IMR-90 (cell line): ENCODE data around the gene DPH2. TPM values are rescaled to one million over a fixed set of nuclear protein-coding genes. Genes with fewer than 3 reads are reported as not detected.

Experiments used
- ATAC-seq: fragments of 200-7000 bp; cut with Tn5 transposase; 2 replicates; pipeline ENCODE4 v1.9.1; 2020; ENCODE audit warnings: low read depth, mild to moderate bottlenecking, moderate library complexity
- BruUV-seq: library from RNA; stranded (reverse); fragments of 400-500 nt; replicated peaks from 2 replicates; lab custom pipeline; 2021; lab: Mats Ljungman, UMichigan
- CTCF ChIA-PET: fragments of 300-600 bp; formaldehyde crosslinking; extraction: SDS; loops from one replicate; lab custom pipeline; 2021; ENCODE audit warnings: antibody characterized with exemption; lab: Yijun Ruan, JAX
- POLR2A ChIA-PET: fragments of 300-600 bp; sonication (Branson Sonifier 250); formaldehyde crosslinking; loops from one replicate; lab custom pipeline; 2022; ENCODE audit warnings: antibody characterized with exemption; ENCODE audit not compliant: unreplicated experiment; lab: Charles Lee
- DNase-seq: peaks from one replicate; pipeline ENCODE4 v3.0.0; 2013
- H2AFZ ChIP-seq: replicated peaks from 2 replicates; pipeline ENCODE3; 2013; ENCODE audit warnings: low read length, mild to moderate bottlenecking; ENCODE audit not compliant: poor library complexity
- H2AK5ac ChIP-seq: 2 replicates; pipeline ENCODE4 v1.6.1; 2013; ENCODE audit warnings: low read depth, low read length, inconsistent platforms
- H2AK9ac ChIP-seq: replicated peaks from 2 replicates; pipeline ENCODE3; 2013; ENCODE audit warnings: mild to moderate bottlenecking, low read depth, low read length, moderate library complexity; ENCODE audit not compliant: poor library complexity
- H2BK120ac ChIP-seq: 2 replicates; pipeline ENCODE4 v1.6.1; 2013; ENCODE audit warnings: low read depth, low read length, inconsistent platforms
- H2BK15ac ChIP-seq: 3 replicates; pipeline ENCODE4 v1.6.1; 2013; ENCODE audit warnings: low read depth, low read length, inconsistent platforms
- H2BK20ac ChIP-seq: 2 replicates; pipeline ENCODE4 v1.6.1; 2013; ENCODE audit warnings: low read depth, mild to moderate bottlenecking, inconsistent platforms, low read length, moderate library complexity
- H2BK5ac ChIP-seq: 2 replicates; pipeline ENCODE4 v1.6.1; 2013; ENCODE audit warnings: mild to moderate bottlenecking, low read depth, low read length, inconsistent platforms; ENCODE audit not compliant: poor library complexity, severe bottlenecking
- H3K14ac ChIP-seq: replicated peaks from 2 replicates; pipeline ENCODE4 v1.6.1; 2013; ENCODE audit warnings: low read depth, low read length, inconsistent platforms
- H3K18ac ChIP-seq: 2 replicates; pipeline ENCODE4 v1.6.1; 2013; ENCODE audit warnings: low read depth, low read length, control low read depth
- H3K23ac ChIP-seq: 2 replicates; pipeline ENCODE4 v1.6.1; 2013; ENCODE audit warnings: low read depth, low read length, inconsistent platforms
- H3K27ac ChIP-seq: 2 replicates; pipeline ENCODE4 v1.5.1; 2013; ENCODE audit warnings: mild to moderate bottlenecking, control low read depth, low read length; ENCODE audit not compliant: insufficient read depth
- H3K27me3 ChIP-seq: 2 replicates; pipeline ENCODE4 v1.6.1; 2013; ENCODE audit warnings: low read length; ENCODE audit not compliant: control insufficient read depth, insufficient read depth
- H3K36me3 ChIP-seq: 2 replicates; pipeline ENCODE4 v1.6.1; 2013; ENCODE audit warnings: low read length, mixed read lengths; ENCODE audit not compliant: control insufficient read depth, insufficient read depth
- H3K4ac ChIP-seq: 2 replicates; pipeline ENCODE4 v1.6.1; 2013; ENCODE audit warnings: low read depth, low read length, inconsistent platforms
- H3K4me1 ChIP-seq: 2 replicates; pipeline ENCODE4 v1.6.1; 2013; ENCODE audit warnings: low read length, mixed read lengths; ENCODE audit not compliant: control insufficient read depth, insufficient read depth
- H3K4me2 ChIP-seq: 2 replicates; pipeline ENCODE4 v1.6.1; 2013; ENCODE audit warnings: low read depth, mild to moderate bottlenecking, control low read depth, low read length, moderate library complexity
- H3K4me3 ChIP-seq: 2 replicates; pipeline ENCODE4 v1.5.1; 2013; ENCODE audit warnings: low read depth, mild to moderate bottlenecking, control low read depth, low read length, moderate library complexity; ENCODE audit not compliant: insufficient read depth
- H3K56ac ChIP-seq: 2 replicates; pipeline ENCODE4 v1.6.1; 2013; ENCODE audit warnings: low read length, inconsistent platforms; ENCODE audit not compliant: insufficient read depth; ENCODE audit errors: extremely low read depth
- H3K79me1 ChIP-seq, 2 experiments: 2 replicates each; pipeline ENCODE4 v1.6.1; 2013; ENCODE audit warnings: low read length in 2 of 2, inconsistent platforms in 1 of 2, low read depth in 1 of 2
- H3K9ac ChIP-seq: 2 replicates; pipeline ENCODE4 v1.6.1; 2013; ENCODE audit warnings: low read depth, low read length, control low read depth
- H3K9me1 ChIP-seq: 2 replicates; pipeline ENCODE4 v1.6.1; 2013; ENCODE audit warnings: low read length, inconsistent platforms; ENCODE audit not compliant: insufficient read depth
- H3K9me3 ChIP-seq: 2 replicates; pipeline ENCODE4 v1.6.1; 2013; ENCODE audit warnings: low read length; ENCODE audit not compliant: control insufficient read depth, insufficient read depth
- H4K20me1 ChIP-seq: 2 replicates; pipeline ENCODE4 v1.6.1; 2013; ENCODE audit warnings: low read length, inconsistent platforms; ENCODE audit not compliant: insufficient read depth
- H4K5ac ChIP-seq: 2 replicates; pipeline ENCODE4 v1.6.1; 2013; ENCODE audit warnings: mild to moderate bottlenecking, low read depth, low read length, control low read depth
- H4K8ac ChIP-seq, 2 experiments: 2 replicates each; pipeline ENCODE4 v1.6.1; 2013; ENCODE audit warnings: low read depth in 2 of 2, low read length in 2 of 2, control low read depth in 1 of 2, inconsistent platforms in 1 of 2
- H4K91ac ChIP-seq: 2 replicates; pipeline ENCODE4 v1.6.1; 2013; ENCODE audit warnings: low read depth, low read length, inconsistent platforms; ENCODE audit not compliant: insufficient read depth
- BHLHE40 ChIP-seq: fragments of 150-350 bp; IDR thresholded peaks from 2 replicates; pipeline ENCODE4 v1.6.1; 2016; ENCODE audit warnings: mild to moderate bottlenecking, low read depth, low read length
- CEBPB ChIP-seq: IDR thresholded peaks from 2 replicates; pipeline ENCODE4 v1.6.1; 2012; ENCODE audit warnings: low read depth, low read length, improper control_type of control experiment
- CHD1 ChIP-seq: IDR thresholded peaks from 2 replicates; pipeline ENCODE4 v1.6.1; 2012; ENCODE audit warnings: low read depth, low read length, improper control_type of control experiment
- FOS ChIP-seq: fragments of 150-350 bp; IDR thresholded peaks from 2 replicates; pipeline ENCODE4 v1.6.1; 2016; ENCODE audit warnings: low read depth, low read length
- MAFK ChIP-seq: IDR thresholded peaks from 2 replicates; pipeline ENCODE4 v1.6.1; 2012; ENCODE audit warnings: low read depth, low read length, improper control_type of control experiment
- MAZ ChIP-seq: IDR thresholded peaks from 2 replicates; pipeline ENCODE4 v1.6.1; 2012; ENCODE audit warnings: low read depth, mild to moderate bottlenecking, low read length, improper control_type of control experiment, moderate library complexity, borderline replicate concordance
- MXI1 ChIP-seq: IDR thresholded peaks from 2 replicates; pipeline ENCODE4 v1.6.1; 2012; ENCODE audit warnings: low read depth, mild to moderate bottlenecking, low read length, moderate library complexity, borderline replicate concordance
- NFE2L2 ChIP-seq: fragments of 150-350 bp; IDR thresholded peaks from 2 replicates; pipeline ENCODE4 v1.6.1; 2016; ENCODE audit warnings: low read depth, mild to moderate bottlenecking, low read length
- POLR2A ChIP-seq: IDR thresholded peaks from 2 replicates; pipeline ENCODE4 v1.6.1; 2012; ENCODE audit warnings: mild to moderate bottlenecking, low read depth, low read length
- RAD21 ChIP-seq: IDR thresholded peaks from 2 replicates; pipeline ENCODE4 v1.6.1; 2012; ENCODE audit warnings: low read length, improper control_type of control experiment
- RCOR1 ChIP-seq: IDR thresholded peaks from 2 replicates; pipeline ENCODE4 v1.6.1; 2012; ENCODE audit warnings: mild to moderate bottlenecking, low read length, improper control_type of control experiment; ENCODE audit not compliant: insufficient replicate concordance
- RFX5 ChIP-seq: IDR thresholded peaks from 2 replicates; pipeline ENCODE4 v1.8.0; 2012; ENCODE audit warnings: low read depth, mild to moderate bottlenecking, low read length, moderate library complexity
- SMC3 ChIP-seq: fragments of 150-350 bp; IDR thresholded peaks from 2 replicates; pipeline ENCODE4 v1.6.1; 2016; ENCODE audit warnings: low read depth, mild to moderate bottlenecking, antibody characterized with exemption, low read length, moderate library complexity
- USF2 ChIP-seq: fragments of 150-350 bp; IDR thresholded peaks from 2 replicates; pipeline ENCODE4 v1.6.1; 2017; ENCODE audit warnings: mild to moderate bottlenecking, antibody characterized with exemption, low read length, low read depth
- WGBS, 2 experiments: methylation state at CpG; one replicate each; pipeline versions ENCODE4 v1.1.5 to v1.1.7; 2013; ENCODE audit warnings: missing lambda C conversion rate in 2 of 2; ENCODE audit not compliant: insufficient read length in 1 of 2; ENCODE audit errors: extremely low coverage in 2 of 2; 5-methylcytosine and 5-hydroxymethylcytosine counted together
- dilution Hi-C: fragments of 300-500 bp; cut with HindIII; formaldehyde crosslinking; loops from one replicate; pipeline ENCODE4 v1.14.3; 2018; ENCODE audit warnings: low sequenced_read_pairs; ENCODE audit not compliant: unreplicated experiment
- in situ Hi-C: fragments of 300-500 bp; cut with MboI; formaldehyde crosslinking; loops from 3 replicates; pipeline ENCODE4 v1.14.3; 2019; ENCODE audit warnings: low sequenced_read_pairs, inconsistent platforms, mixed read lengths
- intact Hi-C: fragments of 100-400 bp; cut with micrococcal nuclease; formaldehyde crosslinking; loops from 2 replicates; pipeline ENCODE4 v1.10.0; 2022
- polyA plus RNA-seq, 3 experiments: library from polyadenylated mRNA; depleted of rRNA; stranded (reverse); fragments of >200 nt; gene quantifications; 2 replicates each; pipeline ENCODE4 v1.2.3, GENCODE V29; 2012; ENCODE audit warnings: low replicate concordance in 1 of 3
- total RNA-seq: library from RNA; depleted of rRNA; stranded (reverse); fragments of >200 nt; gene quantifications from 2 replicates; pipeline ENCODE4 v1.2.3, GENCODE V29; 2012
- TF ChIP-seq, protein P1 (sequence below): conservative IDR thresholded peaks from 2 replicates; pipeline ENCODE4 v1.5.1; 2012; ENCODE audit warnings: mild to moderate bottlenecking, low read depth, low read length, improper control_type of control experiment
- TF ChIP-seq, protein P2 (sequence below): fragments of 150-350 bp; IDR thresholded peaks from 2 replicates; pipeline ENCODE4 v1.6.1; 2016; ENCODE audit warnings: low read depth, mild to moderate bottlenecking, low read length, moderate library complexity, borderline replicate concordance

DPH2 gene
- total and polyA plus RNA-seq, 2 of the 4 experiments (the other 2 are of a cell fraction) = 21.0 to 32.2 TPM

GRCh38 chr1:43953361-43953760, 16.4 kb upstream of the DPH2 start:
- no peak overlapping the region for H2BK15ac ChIP-seq
- peaks cover under 1% of the 10 kb centered on the region; the same call in 1 of the 2 replicates for H3K4me1 ChIP-seq
- intact Hi-C loops = no loop called here
- peaks cover 26 to 38% of the 10 kb centered on the region in 2 experiments for H3K79me1 ChIP-seq
- peaks cover 18% of the 10 kb centered on the region for H3K36me3 ChIP-seq
- no peak overlapping the region for H3K56ac ChIP-seq
- no peak overlapping the region for H2AK5ac ChIP-seq
- no peak overlapping the region for H2BK5ac ChIP-seq
- H2BK120ac ChIP-seq = no peak overlapping the region
- H4K5ac ChIP-seq = no peak overlapping the region
- no peak overlapping the region for H4K91ac ChIP-seq
- ChIA-PET CTCF (no interaction called here), POLR2A (no interaction called here)
- H3K14ac ChIP-seq = no peak overlapping the region
- no peak overlapping the region for H3K27ac ChIP-seq
- no peaks in the 10 kb centered on the region for H3K9me3 ChIP-seq
- no peak overlapping the region for H3K4me2 ChIP-seq
- H3K4me3 ChIP-seq = no peak overlapping the region
- dilution Hi-C loops = no loop called here
- no peak for ATAC-seq
- BruUV-seq = no TSS peak
- H3K27me3 ChIP-seq = no peaks in the 10 kb centered on the region
- in situ Hi-C loops = loop anchor here (25.0 kb wide), 1 partner anchor 416 kb away; the partner anchor contains the start of gene PTPRF
- peaks cover 8% of the 10 kb centered on the region; the same call in 1 of the 2 replicates for H3K9me1 ChIP-seq
- H3K4ac ChIP-seq = no peak overlapping the region
- H3K9ac ChIP-seq = no peak overlapping the region
- no peak overlapping the region for H3K23ac ChIP-seq
- no peak overlapping the region for H2BK20ac ChIP-seq
- H4K20me1 ChIP-seq = peaks cover 21% of the 10 kb centered on the region
- DNase-seq = no peak
- H4K8ac ChIP-seq = no peak overlapping the region
- H2AK9ac ChIP-seq = no peak overlapping the region
- no peak for TF ChIP-seq RCOR1
- no peak for TF ChIP-seq MAFK
- no peak for TF ChIP-seq RAD21
- TF ChIP-seq MAZ = no peak
- TF ChIP-seq NFE2L2 = no peak
- TF ChIP-seq, protein P1, sequence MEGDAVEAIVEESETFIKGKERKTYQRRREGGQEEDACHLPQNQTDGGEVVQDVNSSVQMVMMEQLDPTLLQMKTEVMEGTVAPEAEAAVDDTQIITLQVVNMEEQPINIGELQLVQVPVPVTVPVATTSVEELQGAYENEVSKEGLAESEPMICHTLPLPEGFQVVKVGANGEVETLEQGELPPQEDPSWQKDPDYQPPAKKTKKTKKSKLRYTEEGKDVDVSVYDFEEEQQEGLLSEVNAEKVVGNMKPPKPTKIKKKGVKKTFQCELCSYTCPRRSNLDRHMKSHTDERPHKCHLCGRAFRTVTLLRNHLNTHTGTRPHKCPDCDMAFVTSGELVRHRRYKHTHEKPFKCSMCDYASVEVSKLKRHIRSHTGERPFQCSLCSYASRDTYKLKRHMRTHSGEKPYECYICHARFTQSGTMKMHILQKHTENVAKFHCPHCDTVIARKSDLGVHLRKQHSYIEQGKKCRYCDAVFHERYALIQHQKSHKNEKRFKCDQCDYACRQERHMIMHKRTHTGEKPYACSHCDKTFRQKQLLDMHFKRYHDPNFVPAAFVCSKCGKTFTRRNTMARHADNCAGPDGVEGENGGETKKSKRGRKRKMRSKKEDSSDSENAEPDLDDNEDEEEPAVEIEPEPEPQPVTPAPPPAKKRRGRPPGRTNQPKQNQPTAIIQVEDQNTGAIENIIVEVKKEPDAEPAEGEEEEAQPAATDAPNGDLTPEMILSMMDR = no peak
- TF ChIP-seq CHD1 = no peak
- TF ChIP-seq POLR2A = no peak
- TF ChIP-seq, protein P2, sequence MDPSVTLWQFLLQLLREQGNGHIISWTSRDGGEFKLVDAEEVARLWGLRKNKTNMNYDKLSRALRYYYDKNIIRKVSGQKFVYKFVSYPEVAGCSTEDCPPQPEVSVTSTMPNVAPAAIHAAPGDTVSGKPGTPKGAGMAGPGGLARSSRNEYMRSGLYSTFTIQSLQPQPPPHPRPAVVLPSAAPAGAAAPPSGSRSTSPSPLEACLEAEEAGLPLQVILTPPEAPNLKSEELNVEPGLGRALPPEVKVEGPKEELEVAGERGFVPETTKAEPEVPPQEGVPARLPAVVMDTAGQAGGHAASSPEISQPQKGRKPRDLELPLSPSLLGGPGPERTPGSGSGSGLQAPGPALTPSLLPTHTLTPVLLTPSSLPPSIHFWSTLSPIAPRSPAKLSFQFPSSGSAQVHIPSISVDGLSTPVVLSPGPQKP = no peak
- TF ChIP-seq RFX5 = no peak
- TF ChIP-seq USF2 = no peak
- TF ChIP-seq MXI1 = no peak
- no peak for TF ChIP-seq FOS
- TF ChIP-seq SMC3 = no peak
- no peak for TF ChIP-seq BHLHE40
- no peak for TF ChIP-seq CEBPB
- H2AFZ ChIP-seq = no peak overlapping the region
- 69% methylated on average over 2 of the region's 3 CpGs; no CpG with 5 or more reads in 1 of the 2 experiments for WGBS, 2 experiments
- H3K18ac ChIP-seq = no peak overlapping the region
